HepG2 (cell line): ENCODE measurements around the gene SSBP4. TPM values are rescaled to one million over a fixed set of nuclear protein-coding genes. Genes with fewer than 3 reads are reported as not detected.
A peak's percentile ranks its signal among the peaks of the same experiment; 100 is the strongest.

ENCODE experiments used
- ADNP ChIP-seq: sonication (generic); formaldehyde crosslinking; IDR thresholded peaks from 2 replicates; pipeline ENCODE4 v1.4.0; 2020; ENCODE audit warnings: missing genetic modification reagents
- ATM ChIP-seq: fragments of 450-650 bp; IDR thresholded peaks from 2 replicates; pipeline ENCODE4 v1.7.1; 2017; ENCODE audit warnings: mild to moderate bottlenecking, borderline replicate concordance
- BHLHE40 ChIP-seq: IDR thresholded peaks from 2 replicates; pipeline ENCODE4 v1.6.1; 2011; ENCODE audit warnings: low read length, improper control_type of control experiment
- DPF2 ChIP-seq: sonication (generic); formaldehyde crosslinking; IDR thresholded peaks from 2 replicates; pipeline ENCODE4 v1.4.0; 2020; ENCODE audit warnings: mild to moderate bottlenecking, low read depth, missing genetic modification reagents, borderline replicate concordance
- MAFF ChIP-seq: IDR thresholded peaks from 2 replicates; pipeline ENCODE4 v1.6.1; 2011; ENCODE audit warnings: low read depth, low read length, improper control_type of control experiment
- SRSF1 ChIP-seq: fragments of 200-400 bp; formaldehyde crosslinking; optimal IDR thresholded peaks from 2 replicates; pipeline ENCODE3; 2017; ENCODE audit warnings: mild to moderate bottlenecking, low read depth, low read length, moderate library complexity
- SRY ChIP-seq: sonication (generic); formaldehyde crosslinking; IDR thresholded peaks from 2 replicates; pipeline ENCODE4 v1.8.0; 2022; ENCODE audit warnings: mild to moderate bottlenecking, missing genetic modification reagents
- ZKSCAN8 ChIP-seq: IDR thresholded peaks from 2 replicates; pipeline ENCODE4 v1.6.1; 2016; ENCODE audit warnings: borderline replicate concordance, missing genetic modification reagents, missing compliant biosample characterization
- ZNF441 ChIP-seq: sonication (generic); formaldehyde crosslinking; IDR thresholded peaks from 2 replicates; pipeline ENCODE4 v1.7.0; 2021; ENCODE audit warnings: missing genetic modification reagents, borderline replicate concordance
- ZNF569 ChIP-seq: sonication (generic); formaldehyde crosslinking; IDR thresholded peaks from 2 replicates; pipeline ENCODE4 v1.5.0; 2020; ENCODE audit warnings: mild to moderate bottlenecking, missing genetic modification reagents, moderate library complexity, borderline replicate concordance
- polyA plus RNA-seq, 8 experiments: library from polyadenylated mRNA; depleted of rRNA in 3 of 8; stranded (reverse) in 7 of 8; unstranded in 1 of 8; fragments of >200 nt; fragmentation: Illumina TruSeq in 4 of 8; extraction: Trizol in 4 of 8; gene quantifications; 2 replicates each; pipeline versions ENCODE4 v1.2.1 to v1.2.3, GENCODE V29; 2011 to 2016; ENCODE audit warnings: low read depth in 4 of 8, missing spikeins in 1 of 8, mixed read lengths in 1 of 8; ENCODE audit not compliant: insufficient read depth in 1 of 8
- total RNA-seq, 5 experiments: library from RNA; depleted of rRNA; stranded (reverse); fragments of >200 nt; fragmentation: Illumina TruSeq; extraction: Trizol; gene quantifications; 2 replicates each; pipeline ENCODE4 v1.2.3, GENCODE V29; 2016; ENCODE audit warnings: low read depth in 1 of 5
- TF ChIP-seq, protein P1 (sequence below): sonication (generic); formaldehyde crosslinking; IDR thresholded peaks from 2 replicates; pipeline ENCODE4 v1.4.0; 2020; ENCODE audit warnings: missing genetic modification reagents
- TF ChIP-seq, protein P2 (sequence below): sonication (generic); formaldehyde crosslinking; IDR thresholded peaks from 2 replicates; pipeline ENCODE4 v1.4.0; 2020; ENCODE audit warnings: missing genetic modification reagents
- TF ChIP-seq, protein P3 (sequence below): sonication (generic); formaldehyde crosslinking; IDR thresholded peaks from 2 replicates; pipeline ENCODE4 v1.9.0; 2021; ENCODE audit warnings: missing genetic modification reagents, borderline replicate concordance
- TF ChIP-seq, protein P4 (sequence below): sonication (generic); formaldehyde crosslinking; IDR thresholded peaks from 2 replicates; pipeline ENCODE4 v1.5.0; 2020; ENCODE audit warnings: mild to moderate bottlenecking, missing genetic modification reagents
- TF ChIP-seq, protein P5 (sequence below): IDR thresholded peaks from 2 replicates; pipeline ENCODE4 v1.6.1; 2012; ENCODE audit warnings: inconsistent platforms
- TF ChIP-seq, protein P6 (sequence below): sonication (generic); formaldehyde crosslinking; IDR thresholded peaks from 2 replicates; pipeline ENCODE4 v1.4.0; 2020; ENCODE audit warnings: missing genetic modification reagents, low read depth, mild to moderate bottlenecking, borderline replicate concordance

SSBP4 gene
- total and polyA plus RNA-seq, 2 of the 13 experiments (the other 11 are each of a cell fraction or from before 2014, with no cell fraction given): 20.8 to 39.5 TPM

DNA sequence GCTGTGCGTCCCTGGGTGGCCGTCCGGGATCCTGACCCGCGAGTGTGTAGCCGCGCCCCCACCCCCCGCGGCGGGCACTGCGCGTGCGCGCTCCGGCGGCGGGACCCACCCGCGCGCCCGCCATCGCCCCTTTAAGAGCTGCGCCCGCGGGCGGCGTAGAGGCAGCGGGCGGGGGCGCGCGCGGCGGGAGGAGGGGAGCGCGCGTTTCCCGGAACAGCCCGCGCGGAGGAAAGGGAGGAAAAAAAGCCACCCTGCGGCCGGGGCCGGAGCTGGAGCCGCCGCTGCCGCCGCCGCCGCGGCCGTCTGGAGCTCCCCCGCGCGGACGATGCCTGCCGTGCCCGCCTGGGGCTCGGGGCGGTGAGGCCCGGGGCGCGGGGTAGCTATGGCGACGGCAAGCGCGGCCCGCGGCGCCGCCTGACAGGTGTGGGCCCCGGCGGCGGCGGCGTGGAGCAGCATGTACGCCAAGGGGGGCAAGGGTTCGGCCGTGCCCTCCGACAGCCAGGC, at the start of gene SSBP4 (continued):
- TF ChIP-seq, protein P1, sequence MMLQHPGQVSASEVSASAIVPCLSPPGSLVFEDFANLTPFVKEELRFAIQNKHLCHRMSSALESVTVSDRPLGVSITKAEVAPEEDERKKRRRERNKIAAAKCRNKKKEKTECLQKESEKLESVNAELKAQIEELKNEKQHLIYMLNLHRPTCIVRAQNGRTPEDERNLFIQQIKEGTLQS: no peak
- TF ChIP-seq, protein P2, sequence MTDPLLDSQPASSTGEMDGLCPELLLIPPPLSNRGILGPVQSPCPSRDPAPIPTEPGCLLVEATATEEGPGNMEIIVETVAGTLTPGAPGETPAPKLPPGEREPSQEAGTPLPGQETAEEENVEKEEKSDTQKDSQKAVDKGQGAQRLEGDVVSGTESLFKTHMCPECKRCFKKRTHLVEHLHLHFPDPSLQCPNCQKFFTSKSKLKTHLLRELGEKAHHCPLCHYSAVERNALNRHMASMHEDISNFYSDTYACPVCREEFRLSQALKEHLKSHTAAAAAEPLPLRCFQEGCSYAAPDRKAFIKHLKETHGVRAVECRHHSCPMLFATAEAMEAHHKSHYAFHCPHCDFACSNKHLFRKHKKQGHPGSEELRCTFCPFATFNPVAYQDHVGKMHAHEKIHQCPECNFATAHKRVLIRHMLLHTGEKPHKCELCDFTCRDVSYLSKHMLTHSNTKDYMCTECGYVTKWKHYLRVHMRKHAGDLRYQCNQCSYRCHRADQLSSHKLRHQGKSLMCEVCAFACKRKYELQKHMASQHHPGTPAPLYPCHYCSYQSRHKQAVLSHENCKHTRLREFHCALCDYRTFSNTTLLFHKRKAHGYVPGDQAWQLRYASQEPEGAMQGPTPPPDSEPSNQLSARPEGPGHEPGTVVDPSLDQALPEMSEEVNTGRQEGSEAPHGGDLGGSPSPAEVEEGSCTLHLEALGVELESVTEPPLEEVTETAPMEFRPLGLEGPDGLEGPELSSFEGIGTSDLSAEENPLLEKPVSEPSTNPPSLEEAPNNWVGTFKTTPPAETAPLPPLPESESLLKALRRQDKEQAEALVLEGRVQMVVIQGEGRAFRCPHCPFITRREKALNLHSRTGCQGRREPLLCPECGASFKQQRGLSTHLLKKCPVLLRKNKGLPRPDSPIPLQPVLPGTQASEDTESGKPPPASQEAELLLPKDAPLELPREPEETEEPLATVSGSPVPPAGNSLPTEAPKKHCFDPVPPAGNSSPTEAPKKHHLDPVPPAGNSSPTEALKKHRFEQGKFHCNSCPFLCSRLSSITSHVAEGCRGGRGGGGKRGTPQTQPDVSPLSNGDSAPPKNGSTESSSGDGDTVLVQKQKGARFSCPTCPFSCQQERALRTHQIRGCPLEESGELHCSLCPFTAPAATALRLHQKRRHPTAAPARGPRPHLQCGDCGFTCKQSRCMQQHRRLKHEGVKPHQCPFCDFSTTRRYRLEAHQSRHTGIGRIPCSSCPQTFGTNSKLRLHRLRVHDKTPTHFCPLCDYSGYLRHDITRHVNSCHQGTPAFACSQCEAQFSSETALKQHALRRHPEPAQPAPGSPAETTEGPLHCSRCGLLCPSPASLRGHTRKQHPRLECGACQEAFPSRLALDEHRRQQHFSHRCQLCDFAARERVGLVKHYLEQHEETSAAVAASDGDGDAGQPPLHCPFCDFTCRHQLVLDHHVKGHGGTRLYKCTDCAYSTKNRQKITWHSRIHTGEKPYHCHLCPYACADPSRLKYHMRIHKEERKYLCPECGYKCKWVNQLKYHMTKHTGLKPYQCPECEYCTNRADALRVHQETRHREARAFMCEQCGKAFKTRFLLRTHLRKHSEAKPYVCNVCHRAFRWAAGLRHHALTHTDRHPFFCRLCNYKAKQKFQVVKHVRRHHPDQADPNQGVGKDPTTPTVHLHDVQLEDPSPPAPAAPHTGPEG (CRISPR knock-in tag): no peak; the same call in 1 of the 2 replicates
- TF ChIP-seq, protein P3, sequence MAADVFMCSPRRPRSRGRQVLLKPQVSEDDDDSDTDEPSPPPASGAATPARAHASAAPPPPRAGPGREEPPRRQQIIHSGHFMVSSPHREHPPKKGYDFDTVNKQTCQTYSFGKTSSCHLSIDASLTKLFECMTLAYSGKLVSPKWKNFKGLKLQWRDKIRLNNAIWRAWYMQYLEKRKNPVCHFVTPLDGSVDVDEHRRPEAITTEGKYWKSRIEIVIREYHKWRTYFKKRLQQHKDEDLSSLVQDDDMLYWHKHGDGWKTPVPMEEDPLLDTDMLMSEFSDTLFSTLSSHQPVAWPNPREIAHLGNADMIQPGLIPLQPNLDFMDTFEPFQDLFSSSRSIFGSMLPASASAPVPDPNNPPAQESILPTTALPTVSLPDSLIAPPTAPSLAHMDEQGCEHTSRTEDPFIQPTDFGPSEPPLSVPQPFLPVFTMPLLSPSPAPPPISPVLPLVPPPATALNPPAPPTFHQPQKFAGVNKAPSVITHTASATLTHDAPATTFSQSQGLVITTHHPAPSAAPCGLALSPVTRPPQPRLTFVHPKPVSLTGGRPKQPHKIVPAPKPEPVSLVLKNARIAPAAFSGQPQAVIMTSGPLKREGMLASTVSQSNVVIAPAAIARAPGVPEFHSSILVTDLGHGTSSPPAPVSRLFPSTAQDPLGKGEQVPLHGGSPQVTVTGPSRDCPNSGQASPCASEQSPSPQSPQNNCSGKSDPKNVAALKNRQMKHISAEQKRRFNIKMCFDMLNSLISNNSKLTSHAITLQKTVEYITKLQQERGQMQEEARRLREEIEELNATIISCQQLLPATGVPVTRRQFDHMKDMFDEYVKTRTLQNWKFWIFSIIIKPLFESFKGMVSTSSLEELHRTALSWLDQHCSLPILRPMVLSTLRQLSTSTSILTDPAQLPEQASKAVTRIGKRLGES (CRISPR knock-in tag): peak; percentile 16; the same call in 1 of the 2 replicates
- TF ChIP-seq SRSF1: peak; percentile 91
- TF ChIP-seq ZKSCAN8: no peak
- TF ChIP-seq, protein P4, sequence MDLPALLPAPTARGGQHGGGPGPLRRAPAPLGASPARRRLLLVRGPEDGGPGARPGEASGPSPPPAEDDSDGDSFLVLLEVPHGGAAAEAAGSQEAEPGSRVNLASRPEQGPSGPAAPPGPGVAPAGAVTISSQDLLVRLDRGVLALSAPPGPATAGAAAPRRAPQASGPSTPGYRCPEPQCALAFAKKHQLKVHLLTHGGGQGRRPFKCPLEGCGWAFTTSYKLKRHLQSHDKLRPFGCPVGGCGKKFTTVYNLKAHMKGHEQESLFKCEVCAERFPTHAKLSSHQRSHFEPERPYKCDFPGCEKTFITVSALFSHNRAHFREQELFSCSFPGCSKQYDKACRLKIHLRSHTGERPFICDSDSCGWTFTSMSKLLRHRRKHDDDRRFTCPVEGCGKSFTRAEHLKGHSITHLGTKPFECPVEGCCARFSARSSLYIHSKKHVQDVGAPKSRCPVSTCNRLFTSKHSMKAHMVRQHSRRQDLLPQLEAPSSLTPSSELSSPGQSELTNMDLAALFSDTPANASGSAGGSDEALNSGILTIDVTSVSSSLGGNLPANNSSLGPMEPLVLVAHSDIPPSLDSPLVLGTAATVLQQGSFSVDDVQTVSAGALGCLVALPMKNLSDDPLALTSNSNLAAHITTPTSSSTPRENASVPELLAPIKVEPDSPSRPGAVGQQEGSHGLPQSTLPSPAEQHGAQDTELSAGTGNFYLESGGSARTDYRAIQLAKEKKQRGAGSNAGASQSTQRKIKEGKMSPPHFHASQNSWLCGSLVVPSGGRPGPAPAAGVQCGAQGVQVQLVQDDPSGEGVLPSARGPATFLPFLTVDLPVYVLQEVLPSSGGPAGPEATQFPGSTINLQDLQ: no peak
- TF ChIP-seq DPF2 (CRISPR knock-in tag): no peak
- no peak; the same call in 1 of the 2 replicates for TF ChIP-seq SRY
- TF ChIP-seq, protein P5, sequence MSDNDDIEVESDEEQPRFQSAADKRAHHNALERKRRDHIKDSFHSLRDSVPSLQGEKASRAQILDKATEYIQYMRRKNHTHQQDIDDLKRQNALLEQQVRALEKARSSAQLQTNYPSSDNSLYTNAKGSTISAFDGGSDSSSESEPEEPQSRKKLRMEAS: peak; percentile 65; the same call in 1 of the 2 replicates
- no peak for TF ChIP-seq BHLHE40
- TF ChIP-seq ADNP (CRISPR knock-in tag): no peak
- no peak; the same call in 1 of the 2 replicates for TF ChIP-seq ZNF441
- TF ChIP-seq, protein P6, sequence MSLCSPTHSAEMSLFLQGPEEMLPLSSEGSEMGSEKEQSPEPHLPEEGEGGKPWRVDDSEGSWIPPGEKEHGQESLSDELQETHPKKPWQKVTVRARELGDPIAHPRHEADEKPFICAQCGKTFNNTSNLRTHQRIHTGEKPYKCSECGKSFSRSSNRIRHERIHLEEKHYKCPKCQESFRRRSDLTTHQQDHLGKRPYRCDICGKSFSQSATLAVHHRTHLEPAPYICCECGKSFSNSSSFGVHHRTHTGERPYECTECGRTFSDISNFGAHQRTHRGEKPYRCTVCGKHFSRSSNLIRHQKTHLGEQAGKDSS: 0 out of 2 replicates have a peak, but pooled peaks have one; percentile 10
- TF ChIP-seq ZNF569 (CRISPR knock-in tag): no peak
- TF ChIP-seq MAFF: no peak
- TF ChIP-seq ATM: no peak
